Endothelial cell of umbilical vein (primary cell): ENCODE results near the gene GCGR. TPM values are rescaled to one million over a fixed set of nuclear protein-coding genes. Genes with fewer than 3 reads are reported as not detected.

Source experiments
- BruUV-seq: library from RNA; stranded (reverse); fragments of 400-500 nt; replicated peaks from 2 replicates; lab custom pipeline; 2021; lab: Mats Ljungman, UMichigan
- CTCF ChIA-PET: fragments of 300-600, 350-600 bp; sonication (Branson Sonifier 250); formaldehyde crosslinking; loops from one replicate; lab custom pipeline; 2021; ENCODE audit warnings: antibody characterized with exemption, inconsistent platforms; lab: Charles Lee
- POLR2A ChIA-PET: fragments of 300-600, 350-600 bp; sonication (Branson Sonifier 250); formaldehyde crosslinking; loops from one replicate; lab custom pipeline; 2021; ENCODE audit warnings: antibody characterized with exemption, inconsistent platforms; lab: Charles Lee
- DNase-seq: peaks from one replicate; pipeline ENCODE4 v3.0.0-alpha.2; 2011; ENCODE audit warnings: low read depth, low spot score
- FAIRE-seq: peaks from 2 replicates; lab custom pipeline; 2011; peaks lifted over from hg19 to GRCh38; lab: Jason Lieb, UNC
- H2AFZ ChIP-seq: 2 replicates; pipeline ENCODE4 v1.6.0; 2012; ENCODE audit warnings: low read depth, low read length, control low read depth, inconsistent platforms
- H3K27ac ChIP-seq: 2 replicates; pipeline ENCODE4 v1.5.1; 2011; ENCODE audit warnings: low read depth, mild to moderate bottlenecking, control low read depth, low read length, moderate library complexity; ENCODE audit not compliant: insufficient read depth
- H3K27me3 ChIP-seq, 2 experiments: 2 replicates each; pipeline versions ENCODE4 v1.6.0 to v1.6.1; 2011; ENCODE audit warnings: low read length in 2 of 2, mixed read lengths in 1 of 2; ENCODE audit not compliant: control insufficient read depth in 2 of 2, insufficient read depth in 2 of 2
- H3K36me3 ChIP-seq, 2 experiments: 2 replicates in 1 of 2; 3 replicates in 1 of 2; pipeline ENCODE4 v1.5.1; 2011; ENCODE audit warnings: low read length in 2 of 2, mild to moderate bottlenecking in 1 of 2, moderate library complexity in 1 of 2; ENCODE audit not compliant: control insufficient read depth in 2 of 2, insufficient read depth in 2 of 2; ENCODE audit errors: extremely low read depth in 1 of 2
- H3K4me1 ChIP-seq: 3 replicates; pipeline ENCODE4 v1.5.1; 2011; ENCODE audit warnings: mild to moderate bottlenecking, low read length; ENCODE audit not compliant: control insufficient read depth, insufficient read depth; ENCODE audit errors: extremely low read depth
- H3K4me2 ChIP-seq: 2 replicates; pipeline ENCODE4 v1.6.1; 2011; ENCODE audit warnings: low read length, control low read depth, mixed read lengths; ENCODE audit not compliant: insufficient read depth
- H3K4me3 ChIP-seq, 3 experiments: fragments of 200-600 bp in 1 of 3; sonication (generic), shearing (Covaris generic) in 1 of 3; replicated peaks in 1 of 3; 2 replicates each; pipeline ENCODE4 v1.5.1; 2011 to 2016; ENCODE audit warnings: control low read depth in 3 of 3, low read length in 3 of 3, mild to moderate bottlenecking in 2 of 3, inconsistent platforms in 1 of 3, low read depth in 1 of 3, moderate library complexity in 1 of 3; ENCODE audit not compliant: insufficient read depth in 1 of 3
- H3K79me2 ChIP-seq: 2 replicates; pipeline ENCODE4 v1.6.0; 2012; ENCODE audit warnings: low read length, inconsistent platforms; ENCODE audit not compliant: control insufficient read depth, insufficient read depth
- H3K9ac ChIP-seq: replicated peaks from 2 replicates; pipeline ENCODE3; 2011; ENCODE audit warnings: low read length, control low read depth; ENCODE audit not compliant: insufficient read depth; ENCODE audit errors: extremely low read depth
- H3K9me1 ChIP-seq: replicated peaks from 3 replicates; pipeline ENCODE4 v1.6.0; 2011; ENCODE audit warnings: mild to moderate bottlenecking, low read length; ENCODE audit not compliant: control insufficient read depth, insufficient read depth; ENCODE audit errors: extremely low read depth
- H3K9me3 ChIP-seq: replicated peaks from 2 replicates; pipeline ENCODE4 v1.5.1; 2012; ENCODE audit warnings: low read length, inconsistent platforms; ENCODE audit not compliant: control insufficient read depth, insufficient read depth
- H4K20me1 ChIP-seq: replicated peaks from 2 replicates; pipeline ENCODE3; 2011; ENCODE audit warnings: mild to moderate bottlenecking, low read length; ENCODE audit not compliant: control insufficient read depth, insufficient read depth; ENCODE audit errors: extremely low read depth
- EZH2 ChIP-seq: IDR thresholded peaks from 2 replicates; pipeline ENCODE4 v1.6.1; 2012; ENCODE audit warnings: borderline replicate concordance, low read depth, mild to moderate bottlenecking, moderate library complexity, low read length, inconsistent platforms; ENCODE audit not compliant: severe bottlenecking
- FOS ChIP-seq: IDR thresholded peaks from 2 replicates; pipeline ENCODE4 v1.6.1; 2011; ENCODE audit warnings: mild to moderate bottlenecking, low read length, moderate library complexity, borderline replicate concordance; ENCODE audit not compliant: insufficient read depth
- GATA2 ChIP-seq: IDR thresholded peaks from 2 replicates; pipeline ENCODE4 v1.7.0; 2011; ENCODE audit warnings: low read depth, mild to moderate bottlenecking, moderate library complexity, mixed read lengths, low read length; ENCODE audit not compliant: insufficient read length, insufficient read depth
- JUN ChIP-seq: IDR thresholded peaks from 2 replicates; pipeline ENCODE4 v1.6.1; 2011; ENCODE audit warnings: borderline replicate concordance, low read depth; ENCODE audit not compliant: insufficient read length, insufficient read depth
- MYC ChIP-seq: IDR thresholded peaks from one replicate; pipeline ENCODE4 v1.6.1; 2011; ENCODE audit warnings: mild to moderate bottlenecking, low read depth, low read length
- POLR2A ChIP-seq: IDR thresholded peaks from 2 replicates; pipeline ENCODE4 v1.6.1; 2012; ENCODE audit warnings: low read depth, mild to moderate bottlenecking, control low read depth, low read length
- POLR2AphosphoS5 ChIP-seq: IDR thresholded peaks from 2 replicates; pipeline ENCODE4 v1.6.1; 2012; ENCODE audit warnings: low read depth, mild to moderate bottlenecking, control low read depth, low read length, moderate library complexity; ENCODE audit not compliant: insufficient read depth
- dilution Hi-C: fragments of 300-500 bp; cut with MboI; formaldehyde crosslinking; loops from one replicate; pipeline ENCODE4 v1.15.0; 2019; ENCODE audit warnings: low sequenced_read_pairs; ENCODE audit not compliant: extremely low pct_ligation_motif_present
- intact Hi-C: fragments of 100-400 bp; cut with micrococcal nuclease; formaldehyde crosslinking; loops from one replicate; pipeline ENCODE4 v1.10.0; 2022
- polyA plus RNA-seq, 4 experiments: library from polyadenylated mRNA; depleted of rRNA in 3 of 4; stranded (reverse) in 3 of 4; unstranded in 1 of 4; fragments of >200 nt; gene quantifications; 2 replicates each; pipeline versions ENCODE4 v1.2.1 to v1.2.3, GENCODE V29; 2011 to 2012; ENCODE audit warnings: missing spikeins in 1 of 4
- total RNA-seq: library from RNA; stranded (reverse); gene quantifications from 2 replicates; pipeline ENCODE4 v1.2.3, GENCODE V29; 2021
- TF ChIP-seq, protein P1 (sequence below), 2 donors: IDR thresholded peaks; 1 replicate in 1 of 2; 2 replicates in 1 of 2; pipeline ENCODE4 v1.5.1; 2011; ENCODE audit warnings: low read length in 2 of 2, mild to moderate bottlenecking in 2 of 2, moderate library complexity in 2 of 2, control low read depth in 1 of 2, inconsistent platforms in 1 of 2, low read depth in 1 of 2; ENCODE audit not compliant: insufficient read depth in 1 of 2; ENCODE audit errors: extremely low read depth in 1 of 2
- TF ChIP-seq, protein P2 (sequence below): IDR thresholded peaks from 2 replicates; pipeline ENCODE4 v1.6.1; 2011; ENCODE audit not compliant: insufficient read depth, insufficient read length

The GCGR gene
- total and polyA plus RNA-seq, 2 donors (not counting 3 experiments of a cell fraction or from before 2014, with no cell fraction given) = not detected

DNA sequence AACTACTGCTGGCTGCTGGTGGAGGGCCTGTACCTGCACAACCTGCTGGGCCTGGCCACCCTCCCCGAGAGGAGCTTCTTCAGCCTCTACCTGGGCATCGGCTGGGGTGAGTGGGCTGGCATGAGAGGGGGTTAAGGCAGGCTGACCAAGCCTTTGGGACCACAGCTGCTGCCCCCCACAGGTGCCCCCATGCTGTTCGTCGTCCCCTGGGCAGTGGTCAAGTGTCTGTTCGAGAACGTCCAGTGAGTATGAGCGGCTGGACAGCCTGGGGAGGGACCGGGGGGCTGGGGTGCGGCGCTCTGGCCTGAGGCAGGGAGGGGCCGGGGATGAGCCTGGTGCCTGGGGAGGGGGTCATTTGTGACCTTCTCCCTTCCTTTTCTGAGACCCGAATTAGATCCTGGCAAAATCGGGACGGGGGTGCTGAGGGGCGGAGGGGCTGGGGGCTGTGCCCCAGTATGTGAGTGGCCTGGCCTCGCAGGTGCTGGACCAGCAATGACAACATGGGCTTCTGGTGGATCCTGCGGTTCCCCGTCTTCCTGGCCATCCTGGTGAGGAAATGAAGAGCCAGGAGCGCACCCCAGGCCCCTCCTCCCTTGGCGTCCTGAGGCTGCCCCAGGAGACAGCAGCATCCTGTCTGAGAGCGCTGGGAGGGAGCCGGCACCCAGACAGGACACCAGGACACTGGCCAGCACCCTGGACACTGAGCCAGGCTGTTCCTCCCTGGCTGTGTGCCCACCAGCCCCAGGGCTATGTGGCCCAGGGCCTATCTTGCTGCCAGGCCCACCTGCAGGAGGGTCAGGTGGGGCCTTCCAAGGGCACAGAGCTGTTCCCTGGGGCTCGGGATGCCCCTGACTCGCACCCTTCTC is 8.0 kb downstream of the GCGR start:
- CTCF ChIA-PET = no interaction called here
- no peak overlapping the region for H3K4me2 ChIP-seq
- no peaks in the 10 kb centered on the region for H3K4me1 ChIP-seq
- FAIRE-seq (no peak), DNase-seq (no peak)
- intact Hi-C loops = no loop called here
- no peaks in the 10 kb centered on the region for H4K20me1 ChIP-seq
- H3K27me3 ChIP-seq = no peaks in the 10 kb centered on the region
- no TSS peak for BruUV-seq
- H2AFZ ChIP-seq = no peak overlapping the region
- no peak overlapping the region for H3K27ac ChIP-seq
- H3K36me3 ChIP-seq = no peaks in the 10 kb centered on the region
- H3K79me2 ChIP-seq = no peaks in the 10 kb centered on the region
- no peak overlapping the region for H3K4me3 ChIP-seq
- no peak overlapping the region for H3K9ac ChIP-seq
- H3K9me3 ChIP-seq = no peaks in the 10 kb centered on the region
- H3K9me1 ChIP-seq = no peaks in the 10 kb centered on the region
- dilution Hi-C loops = no loop called here
- TF ChIP-seq MYC (no peak), POLR2A (no peak), POLR2AphosphoS5 (no peak), JUN (no peak), GATA2 (no peak), FOS (no peak), EZH2 (no peak)
- TF ChIP-seq, protein P1, sequence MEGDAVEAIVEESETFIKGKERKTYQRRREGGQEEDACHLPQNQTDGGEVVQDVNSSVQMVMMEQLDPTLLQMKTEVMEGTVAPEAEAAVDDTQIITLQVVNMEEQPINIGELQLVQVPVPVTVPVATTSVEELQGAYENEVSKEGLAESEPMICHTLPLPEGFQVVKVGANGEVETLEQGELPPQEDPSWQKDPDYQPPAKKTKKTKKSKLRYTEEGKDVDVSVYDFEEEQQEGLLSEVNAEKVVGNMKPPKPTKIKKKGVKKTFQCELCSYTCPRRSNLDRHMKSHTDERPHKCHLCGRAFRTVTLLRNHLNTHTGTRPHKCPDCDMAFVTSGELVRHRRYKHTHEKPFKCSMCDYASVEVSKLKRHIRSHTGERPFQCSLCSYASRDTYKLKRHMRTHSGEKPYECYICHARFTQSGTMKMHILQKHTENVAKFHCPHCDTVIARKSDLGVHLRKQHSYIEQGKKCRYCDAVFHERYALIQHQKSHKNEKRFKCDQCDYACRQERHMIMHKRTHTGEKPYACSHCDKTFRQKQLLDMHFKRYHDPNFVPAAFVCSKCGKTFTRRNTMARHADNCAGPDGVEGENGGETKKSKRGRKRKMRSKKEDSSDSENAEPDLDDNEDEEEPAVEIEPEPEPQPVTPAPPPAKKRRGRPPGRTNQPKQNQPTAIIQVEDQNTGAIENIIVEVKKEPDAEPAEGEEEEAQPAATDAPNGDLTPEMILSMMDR (IDR thresholded peaks at IDR 0.05; ENCODE audit: extremely low read depth in 1 of 2, insufficient read depth in 1 of 2, low read depth in 1 of 2, low read length in 2 of 2) = no peak
- TF ChIP-seq, protein P2, sequence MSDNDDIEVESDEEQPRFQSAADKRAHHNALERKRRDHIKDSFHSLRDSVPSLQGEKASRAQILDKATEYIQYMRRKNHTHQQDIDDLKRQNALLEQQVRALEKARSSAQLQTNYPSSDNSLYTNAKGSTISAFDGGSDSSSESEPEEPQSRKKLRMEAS = no peak
- POLR2A ChIA-PET = no interaction called here
